CD4-positive, alpha-beta memory T cell (primary cell): Measurements from ENCODE around the gene TCFL5. TPM values are rescaled to one million over a fixed set of nuclear protein-coding genes. Genes with fewer than 3 reads are reported as not detected.

Experiments
- CTCF ChIA-PET: fragments of 350-600 bp; sonication (Branson Sonifier 250); formaldehyde crosslinking; loops from one replicate; lab custom pipeline; 2021; ENCODE audit warnings: inconsistent platforms; ENCODE audit not compliant: partially characterized antibody; lab: Charles Lee
- POLR2A ChIA-PET: fragments of 350-600 bp; sonication (Branson Sonifier 250); formaldehyde crosslinking; loops from one replicate; lab custom pipeline; 2021; ENCODE audit not compliant: partially characterized antibody; lab: Charles Lee
- DNase-seq, 5 donors: peaks; one replicate each; pipeline versions ENCODE4 v3.0.0 to v3.0.0-alpha.2; 2020 to 2022; ENCODE audit warnings: mixed read lengths in 1 of 5
- H3K27ac ChIP-seq: one replicate; pipeline ENCODE4 v1.7.0; 2013; ENCODE audit warnings: low read depth, low read length
- H3K27me3 ChIP-seq: 2 replicates; pipeline ENCODE4 v1.7.0; 2013; ENCODE audit warnings: mild to moderate bottlenecking, low read length, moderate library complexity; ENCODE audit not compliant: insufficient read depth
- H3K36me3 ChIP-seq: 2 replicates; pipeline ENCODE4 v1.7.0; 2013; ENCODE audit warnings: mild to moderate bottlenecking, low read length, moderate library complexity; ENCODE audit not compliant: insufficient read depth
- H3K4me1 ChIP-seq: 2 replicates; pipeline ENCODE4 v1.7.0; 2013; ENCODE audit warnings: mild to moderate bottlenecking, low read length, moderate library complexity; ENCODE audit not compliant: insufficient read depth
- H3K4me3 ChIP-seq, 2 donors: one replicate each; pipeline ENCODE4 v1.7.0; 2013; ENCODE audit warnings: low read length in 2 of 2, mild to moderate bottlenecking in 1 of 2
- H3K9me3 ChIP-seq, 2 donors: one replicate each; pipeline ENCODE4 v1.7.0; 2013; ENCODE audit warnings: low read length in 2 of 2, control low read depth in 1 of 2; ENCODE audit not compliant: control insufficient read depth in 1 of 2
- H3K27ac Mint-ChIP-seq, 7 donors: one replicate each; pipeline ENCODE4 v1.8.0; 2020 to 2021; ENCODE audit warnings: mixed read lengths in 7 of 7, mild to moderate bottlenecking in 6 of 7, inconsistent platforms in 3 of 7, moderate library complexity in 3 of 7
- H3K27me3 Mint-ChIP-seq, 2 donors: one replicate each; pipeline ENCODE4 v1.8.0; 2020 to 2021; ENCODE audit warnings: mixed read lengths in 2 of 2
- H3K36me3 Mint-ChIP-seq, 2 donors: one replicate each; pipeline ENCODE4 v1.8.0; 2020 to 2021; ENCODE audit warnings: mixed read lengths in 2 of 2, inconsistent platforms in 1 of 2, mild to moderate bottlenecking in 1 of 2
- H3K4me1 Mint-ChIP-seq, 4 donors: one replicate each; pipeline ENCODE4 v1.8.0; 2020 to 2021; ENCODE audit warnings: mixed read lengths in 4 of 4, mild to moderate bottlenecking in 1 of 4
- H3K4me3 Mint-ChIP-seq, 8 donors: one replicate each; pipeline ENCODE4 v1.8.0; 2020 to 2021; ENCODE audit warnings: mixed read lengths in 8 of 8, mild to moderate bottlenecking in 7 of 8, moderate library complexity in 6 of 8, inconsistent platforms in 3 of 8
- H3K9me3 Mint-ChIP-seq, 8 donors: one replicate each; pipeline ENCODE4 v1.8.0; 2020 to 2021; ENCODE audit warnings: mixed read lengths in 8 of 8, mild to moderate bottlenecking in 5 of 8, inconsistent platforms in 3 of 8, moderate library complexity in 1 of 8
- intact Hi-C: fragments of 100-400 bp; cut with micrococcal nuclease; formaldehyde crosslinking; loops from one replicate; pipeline ENCODE4 v1.15.1; 2023
- polyA plus RNA-seq, 2 donors: library from polyadenylated mRNA; unstranded; fragments of 300-500 nt; fragmentation: Illumina TruSeq; gene quantifications; one replicate each; pipeline ENCODE4 v1.2.3, GENCODE V29; 2021
- total RNA-seq, 2 experiments: library from RNA; stranded (reverse); gene quantifications; one replicate each; pipeline ENCODE4 v1.2.3, GENCODE V29; 2021

Gene TCFL5
- total and polyA plus RNA-seq, 4 experiments from 2014 or later, result 0.52 to 10.3 (median 6.2) TPM

DNA sequence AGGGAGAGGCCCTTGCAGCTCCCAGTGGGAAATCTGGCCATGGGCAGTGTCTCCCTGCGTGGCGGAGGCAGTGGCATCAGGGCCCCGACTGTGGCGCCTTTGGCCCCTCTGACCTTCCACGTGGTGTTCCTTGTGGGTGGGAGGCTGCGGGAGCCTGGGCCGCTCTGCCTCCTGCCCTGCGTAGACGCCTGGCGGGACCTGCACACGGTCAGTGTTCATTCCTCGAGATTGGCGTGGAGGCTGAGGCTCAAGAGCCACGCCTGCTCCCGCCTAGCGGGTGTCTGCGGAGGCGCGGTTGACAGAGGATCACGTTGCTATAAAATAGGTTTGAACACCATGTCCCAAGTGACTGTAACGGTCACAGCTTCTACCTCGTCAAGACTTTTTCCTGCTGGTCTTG, 30.8 kb downstream of the TCFL5 start:
- CTCF ChIA-PET, result no interaction called here
- Mint-ChIP-seq H3K27me3 (peaks cover 3 to 5% of the 10 kb centered on the region in 2 donors), H3K4me3 (no peak overlapping the region), H3K27ac (no peak overlapping the region), H3K9me3 (no peaks in the 10 kb centered on the region), H3K36me3 (no peaks in the 10 kb centered on the region), H3K4me1 (peaks cover 0 to 5% (median 1%) of the 10 kb centered on the region in 4 donors)
- no peak overlapping the region for H3K4me3 ChIP-seq
- no peak overlapping the region for H3K27ac ChIP-seq
- intact Hi-C loops, result no loop called here
- H3K4me1 ChIP-seq, result peaks cover 11% of the 10 kb centered on the region
- no peaks in the 10 kb centered on the region for H3K9me3 ChIP-seq
- DNase-seq, result no peak
- H3K36me3 ChIP-seq, result no peaks in the 10 kb centered on the region
- H3K27me3 ChIP-seq, result no peaks in the 10 kb centered on the region
- POLR2A ChIA-PET, result no interaction called here

GRCh38 chr20:62830251-62830650, 31.4 kb downstream of the TCFL5 start:
- Histone ChIP-seq H3K9me3 (no peaks in the 10 kb centered on the region), H3K4me3 (no peak overlapping the region), H3K4me1 (peaks cover 11% of the 10 kb centered on the region), H3K36me3 (no peaks in the 10 kb centered on the region), H3K27ac (no peak overlapping the region), H3K27me3 (no peaks in the 10 kb centered on the region)
- H3K27me3 Mint-ChIP-seq, result no peaks in the 10 kb centered on the region
- no peaks in the 10 kb centered on the region for H3K36me3 Mint-ChIP-seq
- ChIA-PET CTCF (no interaction called here), POLR2A (no interaction called here)
- H3K4me3 Mint-ChIP-seq, result no peak overlapping the region
- no peak for DNase-seq
- intact Hi-C loops, result no loop called here
- H3K9me3 Mint-ChIP-seq, result no peaks in the 10 kb centered on the region
- H3K4me1 Mint-ChIP-seq, result peaks cover 0 to 5% (median 1%) of the 10 kb centered on the region in 4 donors
- no peak overlapping the region for H3K27ac Mint-ChIP-seq

GRCh38 chr20:62829231-62830230, 32.1 kb downstream of the TCFL5 start:
- CTCF ChIA-PET, result no interaction called here
- no peak overlapping the region for H3K27ac ChIP-seq
- Mint-ChIP-seq H3K27ac (no peak overlapping the region), H3K36me3 (no peaks in the 10 kb centered on the region), H3K27me3 (no peaks in the 10 kb centered on the region), H3K9me3 (no peaks in the 10 kb centered on the region), H3K4me3 (peak overlapping the region in 1 of 8 donors; percentile 38), H3K4me1 (peaks cover 0 to 5% (median 1%) of the 10 kb centered on the region in 4 donors)
- intact Hi-C loops, result no loop called here
- H3K36me3 ChIP-seq, result no peaks in the 10 kb centered on the region
- no peaks in the 10 kb centered on the region for H3K27me3 ChIP-seq
- no peak for DNase-seq
- no peaks in the 10 kb centered on the region for H3K9me3 ChIP-seq
- POLR2A ChIA-PET, result no interaction called here
- peaks cover 14% of the 10 kb centered on the region for H3K4me1 ChIP-seq
- no peak overlapping the region for H3K4me3 ChIP-seq

GRCh38 chr20:62828511-62829230, 33.0 kb downstream of the TCFL5 start:
- Histone ChIP-seq H3K4me3 (no peak overlapping the region), H3K27me3 (no peaks in the 10 kb centered on the region), H3K36me3 (no peaks in the 10 kb centered on the region), H3K4me1 (peaks cover 20% of the 10 kb centered on the region), H3K27ac (no peak overlapping the region), H3K9me3 (no peaks in the 10 kb centered on the region)
- peaks cover 0 to 5% (median 3%) of the 10 kb centered on the region in 4 donors for H3K4me1 Mint-ChIP-seq
- no peaks in the 10 kb centered on the region for H3K27me3 Mint-ChIP-seq
- no peak overlapping the region for H3K27ac Mint-ChIP-seq
- intact Hi-C loops, result no loop called here
- peak overlapping the region in 1 of 8 donors; percentile 38 for H3K4me3 Mint-ChIP-seq
- DNase-seq, result no peak
- H3K9me3 Mint-ChIP-seq, result no peaks in the 10 kb centered on the region
- ChIA-PET CTCF (no interaction called here), POLR2A (no interaction called here)
- no peaks in the 10 kb centered on the region for H3K36me3 Mint-ChIP-seq

- POLR2A ChIA-PET, result no interaction called here
- H3K27ac Mint-ChIP-seq, result no peak overlapping the region
- no peak overlapping the region for H3K4me3 ChIP-seq
- no peak overlapping the region for H3K27ac ChIP-seq
- intact Hi-C loops, result no loop called here
- no peaks in the 10 kb centered on the region for H3K36me3 Mint-ChIP-seq
- CTCF ChIA-PET, result no interaction called here
- no peak overlapping the region for H3K4me3 Mint-ChIP-seq
- peaks cover 20% of the 10 kb centered on the region for H3K4me1 ChIP-seq
- H3K4me1 Mint-ChIP-seq, result peaks cover 0 to 5% (median 4%) of the 10 kb centered on the region in 4 donors
- no peak for DNase-seq
- H3K36me3 ChIP-seq, result no peaks in the 10 kb centered on the region
- H3K9me3 ChIP-seq, result no peaks in the 10 kb centered on the region
- H3K27me3 Mint-ChIP-seq, result no peaks in the 10 kb centered on the region
- H3K27me3 ChIP-seq, result no peaks in the 10 kb centered on the region
- H3K9me3 Mint-ChIP-seq, result no peaks in the 10 kb centered on the region
These were observed 33.6 kb downstream of the TCFL5 start for GRCh38 chr20:62828051-62828450.

- H3K36me3 ChIP-seq, result no peaks in the 10 kb centered on the region
- no peaks in the 10 kb centered on the region for H3K27me3 ChIP-seq
- no peak overlapping the region for H3K27ac ChIP-seq
- Mint-ChIP-seq H3K27ac (no peak overlapping the region), H3K4me1 (peaks cover 0 to 8% (median 2%) of the 10 kb centered on the region in 4 donors), H3K9me3 (no peaks in the 10 kb centered on the region), H3K4me3 (no peak overlapping the region), H3K27me3 (no peaks in the 10 kb centered on the region), H3K36me3 (no peaks in the 10 kb centered on the region)
- H3K9me3 ChIP-seq, result no peaks in the 10 kb centered on the region
- DNase-seq, result no peak
- H3K4me1 ChIP-seq, result peaks cover 18% of the 10 kb centered on the region
- no peak overlapping the region for H3K4me3 ChIP-seq
- ChIA-PET CTCF (no interaction called here), POLR2A (no interaction called here)
- intact Hi-C loops, result no loop called here
These were observed 34.1 kb downstream of the TCFL5 start for GRCh38 chr20:62827311-62828038.
